Measurements from ENCODE around the gene MUC2. TPM values are rescaled to one million over a fixed set of nuclear protein-coding genes. Genes with fewer than 3 reads are reported as not detected.

Gene MUC2
- total and polyA plus RNA-seq, 10 of the 15 experiments (the other 5 are each of a cell fraction or from before 2014, with no cell fraction given): 0.23 TPM; not detected in 9

- TF ChIP-seq ZNF592 (IDR thresholded peaks at IDR 0.05): no peak
- TF ChIP-seq, protein P1, sequence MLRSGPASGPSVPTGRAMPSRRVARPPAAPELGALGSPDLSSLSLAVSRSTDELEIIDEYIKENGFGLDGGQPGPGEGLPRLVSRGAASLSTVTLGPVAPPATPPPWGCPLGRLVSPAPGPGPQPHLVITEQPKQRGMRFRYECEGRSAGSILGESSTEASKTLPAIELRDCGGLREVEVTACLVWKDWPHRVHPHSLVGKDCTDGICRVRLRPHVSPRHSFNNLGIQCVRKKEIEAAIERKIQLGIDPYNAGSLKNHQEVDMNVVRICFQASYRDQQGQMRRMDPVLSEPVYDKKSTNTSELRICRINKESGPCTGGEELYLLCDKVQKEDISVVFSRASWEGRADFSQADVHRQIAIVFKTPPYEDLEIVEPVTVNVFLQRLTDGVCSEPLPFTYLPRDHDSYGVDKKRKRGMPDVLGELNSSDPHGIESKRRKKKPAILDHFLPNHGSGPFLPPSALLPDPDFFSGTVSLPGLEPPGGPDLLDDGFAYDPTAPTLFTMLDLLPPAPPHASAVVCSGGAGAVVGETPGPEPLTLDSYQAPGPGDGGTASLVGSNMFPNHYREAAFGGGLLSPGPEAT (IDR thresholded peaks at IDR 0.05; ENCODE audit: low read depth): no peak
Measured at GRCh38 chr11:1102221-1102971, 27.7 kb downstream of the MUC2 start (continued).

DNA sequence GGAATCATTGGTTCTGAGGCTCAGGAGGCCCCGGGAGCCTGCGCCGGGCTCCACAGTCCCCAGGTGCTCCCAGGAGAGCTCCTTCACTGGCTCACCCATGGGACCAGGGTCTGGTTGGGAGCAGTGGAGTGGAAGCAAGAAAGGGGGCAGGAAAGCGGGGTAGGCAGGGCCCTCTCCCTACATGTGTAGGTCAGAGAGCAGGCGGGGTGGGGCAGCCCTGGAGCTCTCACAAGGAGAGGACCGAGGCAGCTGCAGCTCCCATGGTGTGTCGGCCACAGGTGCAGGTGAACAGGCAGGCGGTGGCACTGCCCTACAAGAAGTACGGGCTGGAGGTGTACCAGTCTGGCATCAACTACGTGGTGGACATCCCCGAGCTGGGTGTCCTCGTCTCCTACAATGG is 28.3 kb downstream of the MUC2 start:
- no peaks in the 10 kb centered on the region for H3K4me1 ChIP-seq (ENCODE audit: control insufficient read depth, insufficient read depth, low read length)
- no peak overlapping the region for H3K27ac ChIP-seq (ENCODE audit: control insufficient read depth, insufficient read depth)
- no peak overlapping the region for H2AFZ ChIP-seq (ENCODE audit: control insufficient read depth, low read depth, low read length)
- no peaks in the 10 kb centered on the region for H3K27me3 ChIP-seq (replicated peaks in 1 of 2; ENCODE audit: control insufficient read depth in 2 of 2, insufficient read depth in 2 of 2, low read length in 1 of 2)
- FAIRE-seq (no peak), DNase-seq (ENCODE audit: low read depth, low spot score) (no peak), ATAC-seq (no peak)
- in situ Hi-C loops (cut with MboI): no loop called here
- BruUV-seq (replicated peaks): no TSS peak
- WGBS (ENCODE audit: insufficient coverage, insufficient replicate concordance, low lambda C conversion rate, missing lambda C conversion rate): 53% methylated on average over 12 of the region's 12 CpGs
- H3K79me2 ChIP-seq (ENCODE audit: control insufficient read depth, insufficient read depth, low read length): no peaks in the 10 kb centered on the region
- no peaks in the 10 kb centered on the region; the same call in 2 of the 3 replicates for H3K9me3 ChIP-seq (replicated peaks; ENCODE audit: control insufficient read depth, insufficient read depth, low read length)
- no peaks in the 10 kb centered on the region for H4K20me1 ChIP-seq (ENCODE audit: control insufficient read depth, insufficient read depth)
- ChIA-PET RAD21 (ENCODE audit: unreplicated experiment) (no interaction called here), CTCF (no interaction called here), SMC1A (ENCODE audit: uncharacterized antibody, unreplicated experiment) (no interaction called here), POLR2A (no interaction called here)
- H3K4me2 ChIP-seq (ENCODE audit: control insufficient read depth, insufficient read depth): no peak overlapping the region
- intact Hi-C loops (cut with micrococcal nuclease; ENCODE audit: unreplicated experiment): no loop called here
- H3K9ac ChIP-seq (ENCODE audit: control insufficient read depth, insufficient read depth, low read length): no peak overlapping the region
- H3K4me3 ChIP-seq: no peak overlapping the region
- H3K36me3 ChIP-seq (ENCODE audit: control insufficient read depth in 2 of 2, insufficient read depth in 2 of 2, low read length in 1 of 2): no peaks in the 10 kb centered on the region
- TF ChIP-seq ZSCAN29 (IDR thresholded peaks at IDR 0.05) (no peak), REST (IDR thresholded peaks at IDR 0.05; ENCODE audit: low read depth, low read length) (no peak), PML (IDR thresholded peaks at IDR 0.05; ENCODE audit: low read length) (no peak), BMI1 (IDR thresholded peaks at IDR 0.05; ENCODE audit: borderline replicate concordance) (no peak), EGR1 (IDR thresholded peaks at IDR 0.05; ENCODE audit: borderline replicate concordance in 1 of 2, low read depth in 2 of 2, low read length in 2 of 2) (no peak)
